Stomach smooth muscle (tissue), 2 donors: ENCODE measurements around the gene MMEL1.
"Not testable (repeated sequence)": the region's sequence is repeated elsewhere in the genome, so short reads cannot be mapped to it uniquely, and the experiment has no call there.

Experiments
- H3K27ac ChIP-seq: one replicate; pipeline ENCODE4 v1.7.0; 2013; ENCODE audit warnings: mild to moderate bottlenecking, low read length, inconsistent platforms
- H3K27me3 ChIP-seq, 2 donors: one replicate each; pipeline ENCODE4 v1.7.0; 2013; ENCODE audit warnings: low read length in 2 of 2; ENCODE audit not compliant: insufficient read depth in 2 of 2, control insufficient read depth in 1 of 2
- H3K36me3 ChIP-seq, 2 donors: one replicate each; pipeline ENCODE4 v1.7.0; 2013; ENCODE audit warnings: low read length in 2 of 2; ENCODE audit not compliant: control insufficient read depth in 2 of 2, insufficient read depth in 2 of 2
- H3K4me1 ChIP-seq: one replicate; pipeline ENCODE4 v1.7.0; 2013; ENCODE audit warnings: low read length; ENCODE audit not compliant: control insufficient read depth, insufficient read depth
- H3K4me3 ChIP-seq, 2 donors: one replicate each; pipeline ENCODE4 v1.7.0; 2013; ENCODE audit warnings: low read length in 2 of 2
- H3K9ac ChIP-seq, 2 donors: one replicate each; pipeline ENCODE4 v1.7.0; 2013; ENCODE audit warnings: low read length in 2 of 2, mild to moderate bottlenecking in 1 of 2
- H3K9me3 ChIP-seq, 2 donors: one replicate each; pipeline ENCODE4 v1.7.0; 2013; ENCODE audit warnings: low read length in 2 of 2; ENCODE audit not compliant: control insufficient read depth in 2 of 2
- donor health status: healthy.
- donor health status: Pancreatic carcinoma.

MMEL1 gene

GRCh38 chr1:2575801-2576663 lies 56.8 kb downstream of the MMEL1 start:
- H3K27ac ChIP-seq, result no peak overlapping the region

GRCh38 chr1:2574350-2574749 lies 58.5 kb downstream of the MMEL1 start:
- Histone ChIP-seq H3K4me3 (no peak overlapping the region), H3K9ac (no peak overlapping the region), H3K27ac (no peak overlapping the region), H3K36me3 (no peaks in the 10 kb centered on the region), H3K4me1 (peaks cover 3% of the 10 kb centered on the region), H3K27me3 (peaks cover 12 to 24% of the 10 kb centered on the region in 2 donors), H3K9me3 (no peaks in the 10 kb centered on the region)

More at GRCh38 chr1:2575801-2576663, 56.8 kb downstream of the MMEL1 start:
- peaks cover 3% of the 10 kb centered on the region for H3K4me1 ChIP-seq
- H3K36me3 ChIP-seq, result no peaks in the 10 kb centered on the region
- no peaks in the 10 kb centered on the region for H3K9me3 ChIP-seq
- H3K4me3 ChIP-seq, result no peak overlapping the region
- peaks cover 9 to 31% of the 10 kb centered on the region in 2 donors for H3K27me3 ChIP-seq
- H3K9ac ChIP-seq, result no peak overlapping the region

- Histone ChIP-seq H3K4me1 (peaks cover 3% of the 10 kb centered on the region), H3K27me3 (peaks cover 12 to 18% of the 10 kb centered on the region in 2 donors), H3K27ac (no peak overlapping the region), H3K36me3 (no peaks in the 10 kb centered on the region), H3K9me3 (no peaks in the 10 kb centered on the region), H3K4me3 (no peak overlapping the region), H3K9ac (no peak overlapping the region)
Measured at GRCh38 chr1:2573250-2573920, 59.4 kb downstream of the MMEL1 start.

- Histone ChIP-seq H3K27ac (no peak overlapping the region), H3K4me3 (no peak overlapping the region), H3K4me1 (no peaks in the 10 kb centered on the region), H3K9me3 (no peaks in the 10 kb centered on the region), H3K36me3 (no peaks in the 10 kb centered on the region), H3K9ac (no peak overlapping the region), H3K27me3 (peaks cover 12 to 21% of the 10 kb centered on the region in 2 donors)
Measured at GRCh38 chr1:2571348-2571747, 61.5 kb downstream of the MMEL1 start.

GRCh38 chr1:2570332-2570731 lies 62.5 kb downstream of the MMEL1 start:
- H3K27ac ChIP-seq, result no peak overlapping the region
- no peaks in the 10 kb centered on the region for H3K9me3 ChIP-seq
- no peak overlapping the region for H3K4me3 ChIP-seq
- H3K36me3 ChIP-seq, result no peaks in the 10 kb centered on the region
- no peaks in the 10 kb centered on the region for H3K4me1 ChIP-seq
- H3K27me3 ChIP-seq, result peaks cover 12 to 21% of the 10 kb centered on the region in 2 donors
- no peak overlapping the region for H3K9ac ChIP-seq

GRCh38 chr1:2569703-2570102 lies 63.1 kb downstream of the MMEL1 start:
- H3K4me1 ChIP-seq, H3K27ac ChIP-seq, H3K36me3 ChIP-seq, H3K9ac ChIP-seq, H3K4me3 ChIP-seq, H3K9me3 ChIP-seq: not testable (repeated sequence)
- H3K27me3 ChIP-seq, result peaks cover 12 to 25% of the 10 kb centered on the region in 2 donors

- no peaks in the 10 kb centered on the region for H3K9me3 ChIP-seq
- no peaks in the 10 kb centered on the region for H3K36me3 ChIP-seq
- H3K4me3 ChIP-seq, result no peak overlapping the region
- no peak overlapping the region for H3K27ac ChIP-seq
- H3K27me3 ChIP-seq, result peaks cover 12 to 25% of the 10 kb centered on the region in 2 donors
- H3K4me1 ChIP-seq, result no peaks in the 10 kb centered on the region
- H3K9ac ChIP-seq, result no peak overlapping the region
Measured at GRCh38 chr1:2569060-2569459, 63.8 kb downstream of the MMEL1 start.

- peaks cover 12 to 25% of the 10 kb centered on the region in 2 donors for H3K27me3 ChIP-seq
Measured at GRCh38 chr1:2568187-2568816, 64.5 kb downstream of the MMEL1 start.

GRCh38 chr1:2567083-2567679 lies 65.6 kb downstream of the MMEL1 start:
- Histone ChIP-seq H3K9ac (no peak overlapping the region), H3K36me3 (no peaks in the 10 kb centered on the region), H3K4me3 (no peak overlapping the region), H3K27me3 (peaks cover 12 to 16% of the 10 kb centered on the region in 2 donors), H3K9me3 (no peaks in the 10 kb centered on the region), H3K27ac (no peak overlapping the region), H3K4me1 (no peaks in the 10 kb centered on the region)

More at GRCh38 chr1:2568187-2568816, 64.5 kb downstream of the MMEL1 start:
- not testable (repeated sequence) for H3K36me3 ChIP-seq, H3K4me1 ChIP-seq, H3K27ac ChIP-seq, H3K9ac ChIP-seq, H3K4me3 ChIP-seq, H3K9me3 ChIP-seq
